Kidney epithelial cell (primary cell): ENCODE results near the gene NCAPD3. TPM values are rescaled to one million over a fixed set of nuclear protein-coding genes. Genes with fewer than 3 reads are reported as not detected.
"Not testable (repeated sequence)": the region's sequence is repeated elsewhere in the genome, so short reads cannot be mapped to it uniquely, and the experiment has no call there.

Experiments used
- DNase-seq: peaks from one replicate; pipeline ENCODE4 v3.0.0-alpha.2; 2010; ENCODE audit warnings: low read depth
- H3K27me3 ChIP-seq: 2 replicates; pipeline ENCODE4 v1.6.0; 2011; ENCODE audit warnings: low read length; ENCODE audit not compliant: control insufficient read depth, insufficient read depth
- H3K36me3 ChIP-seq: 2 replicates; pipeline ENCODE4 v1.5.1; 2011; ENCODE audit warnings: low read length; ENCODE audit not compliant: control insufficient read depth, insufficient read depth
- H3K4me3 ChIP-seq: 2 replicates; pipeline ENCODE4 v1.5.1; 2011; ENCODE audit warnings: low read depth, mild to moderate bottlenecking, control low read depth, low read length
- CTCF ChIP-seq: IDR thresholded peaks from 2 replicates; pipeline ENCODE4 v1.5.1; 2011; ENCODE audit warnings: mild to moderate bottlenecking, moderate library complexity, low read length, control low read depth, inconsistent platforms; ENCODE audit not compliant: insufficient read depth, poor library complexity, severe bottlenecking
- total RNA-seq: library from RNA; depleted of rRNA; stranded (reverse); fragments of >200 nt; gene quantifications from 2 replicates; pipeline ENCODE4 v1.2.3, GENCODE V29; 2015

NCAPD3 gene
- total RNA-seq, 1 donor from 2014 or later: 9.7 TPM

GRCh38 chr11:134119094-134119493 is 104.7 kb downstream of the NCAPD3 start:
- no peaks in the 10 kb centered on the region for H3K27me3 ChIP-seq
- H3K4me3 ChIP-seq: no peak overlapping the region
- H3K36me3 ChIP-seq: no peaks in the 10 kb centered on the region
- no peak for TF ChIP-seq CTCF
- no peak for DNase-seq

GRCh38 chr11:134118006-134118405 is 105.8 kb downstream of the NCAPD3 start:
- Histone ChIP-seq H3K4me3 (no peak overlapping the region), H3K27me3 (no peaks in the 10 kb centered on the region), H3K36me3 (no peaks in the 10 kb centered on the region)
- no peak for TF ChIP-seq CTCF
- no peak for DNase-seq

GRCh38 chr11:134116210-134116609 is 107.6 kb downstream of the NCAPD3 start:
- no peaks in the 10 kb centered on the region for H3K27me3 ChIP-seq
- DNase-seq: no peak
- no peak for TF ChIP-seq CTCF

GRCh38 chr11:134113787-134114186 is 110.0 kb downstream of the NCAPD3 start:
- not testable (repeated sequence) for H3K36me3 ChIP-seq, DNase-seq, H3K27me3 ChIP-seq, H3K4me3 ChIP-seq

More at GRCh38 chr11:134116210-134116609, 107.6 kb downstream of the NCAPD3 start:
- H3K4me3 ChIP-seq: no peak overlapping the region
- no peaks in the 10 kb centered on the region for H3K36me3 ChIP-seq

GRCh38 chr11:134110252-134110815 is 113.4 kb downstream of the NCAPD3 start:
- no peak for TF ChIP-seq CTCF
- no peak overlapping the region for H3K4me3 ChIP-seq
- no peaks in the 10 kb centered on the region for H3K36me3 ChIP-seq
- no peak for DNase-seq
- H3K27me3 ChIP-seq: no peaks in the 10 kb centered on the region

Other genes with a start within 250 kb of the NCAPD3 start
- gene JAM3, start 154.9 kb downstream of the NCAPD3 start, total RNA-seq: 24.6 and 28.0 TPM in 2 replicates
- gene VPS26B, start 704 bp upstream of the NCAPD3 start, total RNA-seq: 26.9 and 28.6 TPM in 2 replicates
- 77.1 and 89.4 TPM in 2 replicates for gene THYN1, start 29.4 kb upstream of the NCAPD3 start, total RNA-seq
- 20.0 and 20.4 TPM in 2 replicates for gene ACAD8, start 29.6 kb upstream of the NCAPD3 start, total RNA-seq
- gene GLB1L3, start 52.4 kb upstream of the NCAPD3 start, total RNA-seq: 0.75 and 1.2 TPM in 2 replicates
- gene GLB1L2, start 108.0 kb upstream of the NCAPD3 start, total RNA-seq: 14.8 and 16.3 TPM in 2 replicates
- gene B3GAT1, start 188.3 kb upstream of the NCAPD3 start, total RNA-seq: 0.48 and 0.71 TPM in 2 replicates